SU-DHL-6 (cell line): ENCODE measurements around the gene CNRIP1.

Source experiments
- EZH2phosphoT487 ChIP-seq: fragments of 200-600 bp; sonication (generic), shearing (Covaris generic); conservative IDR thresholded peaks from 2 replicates; pipeline ENCODE4 v1.6.1; 2018; ENCODE audit warnings: mild to moderate bottlenecking, antibody characterized with exemption, low read length, moderate library complexity, mixed read lengths
- TF ChIP-seq, protein P1 (sequence below): fragments of 200-600 bp; sonication (generic); IDR thresholded peaks from one replicate; pipeline ENCODE4 v1.5.1; 2017; ENCODE audit warnings: antibody characterized with exemption, mild to moderate bottlenecking, low read length, moderate library complexity; ENCODE audit not compliant: insufficient read depth, poor library complexity, severe bottlenecking

DNA sequence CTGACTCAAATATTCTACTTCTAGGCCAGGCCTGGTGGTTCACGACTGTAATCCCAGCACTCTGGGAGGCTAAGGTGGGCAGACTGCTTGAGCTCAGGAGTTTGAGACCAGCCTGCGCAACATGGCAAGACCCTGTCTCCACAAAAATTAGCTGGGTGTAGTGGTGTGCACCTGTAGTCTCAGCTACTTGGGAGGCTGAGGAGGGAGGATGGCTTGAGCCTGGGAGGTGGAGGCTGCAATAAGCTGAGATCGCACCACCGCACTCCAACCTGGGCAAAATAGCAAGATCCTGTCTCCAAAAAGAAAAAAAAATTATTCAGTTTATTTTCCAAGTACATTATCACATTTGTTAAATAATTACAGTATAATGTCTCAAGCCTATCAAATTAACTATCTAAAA, 74.7 kb downstream of the CNRIP1 start:
- TF ChIP-seq, protein P1, sequence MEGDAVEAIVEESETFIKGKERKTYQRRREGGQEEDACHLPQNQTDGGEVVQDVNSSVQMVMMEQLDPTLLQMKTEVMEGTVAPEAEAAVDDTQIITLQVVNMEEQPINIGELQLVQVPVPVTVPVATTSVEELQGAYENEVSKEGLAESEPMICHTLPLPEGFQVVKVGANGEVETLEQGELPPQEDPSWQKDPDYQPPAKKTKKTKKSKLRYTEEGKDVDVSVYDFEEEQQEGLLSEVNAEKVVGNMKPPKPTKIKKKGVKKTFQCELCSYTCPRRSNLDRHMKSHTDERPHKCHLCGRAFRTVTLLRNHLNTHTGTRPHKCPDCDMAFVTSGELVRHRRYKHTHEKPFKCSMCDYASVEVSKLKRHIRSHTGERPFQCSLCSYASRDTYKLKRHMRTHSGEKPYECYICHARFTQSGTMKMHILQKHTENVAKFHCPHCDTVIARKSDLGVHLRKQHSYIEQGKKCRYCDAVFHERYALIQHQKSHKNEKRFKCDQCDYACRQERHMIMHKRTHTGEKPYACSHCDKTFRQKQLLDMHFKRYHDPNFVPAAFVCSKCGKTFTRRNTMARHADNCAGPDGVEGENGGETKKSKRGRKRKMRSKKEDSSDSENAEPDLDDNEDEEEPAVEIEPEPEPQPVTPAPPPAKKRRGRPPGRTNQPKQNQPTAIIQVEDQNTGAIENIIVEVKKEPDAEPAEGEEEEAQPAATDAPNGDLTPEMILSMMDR, result no peak
- no peak for TF ChIP-seq EZH2phosphoT487
